GM21381 (cell line): ENCODE data around the gene RFX2.

Experiments
- ATAC-seq: cut with Tn5 transposase; IDR thresholded peaks from one replicate; pipeline ENCODE4 v1.9.1; 2021; ENCODE audit warnings: mild to moderate bottlenecking, moderate library complexity; ENCODE audit not compliant: unreplicated experiment

RFX2 gene

DNA sequence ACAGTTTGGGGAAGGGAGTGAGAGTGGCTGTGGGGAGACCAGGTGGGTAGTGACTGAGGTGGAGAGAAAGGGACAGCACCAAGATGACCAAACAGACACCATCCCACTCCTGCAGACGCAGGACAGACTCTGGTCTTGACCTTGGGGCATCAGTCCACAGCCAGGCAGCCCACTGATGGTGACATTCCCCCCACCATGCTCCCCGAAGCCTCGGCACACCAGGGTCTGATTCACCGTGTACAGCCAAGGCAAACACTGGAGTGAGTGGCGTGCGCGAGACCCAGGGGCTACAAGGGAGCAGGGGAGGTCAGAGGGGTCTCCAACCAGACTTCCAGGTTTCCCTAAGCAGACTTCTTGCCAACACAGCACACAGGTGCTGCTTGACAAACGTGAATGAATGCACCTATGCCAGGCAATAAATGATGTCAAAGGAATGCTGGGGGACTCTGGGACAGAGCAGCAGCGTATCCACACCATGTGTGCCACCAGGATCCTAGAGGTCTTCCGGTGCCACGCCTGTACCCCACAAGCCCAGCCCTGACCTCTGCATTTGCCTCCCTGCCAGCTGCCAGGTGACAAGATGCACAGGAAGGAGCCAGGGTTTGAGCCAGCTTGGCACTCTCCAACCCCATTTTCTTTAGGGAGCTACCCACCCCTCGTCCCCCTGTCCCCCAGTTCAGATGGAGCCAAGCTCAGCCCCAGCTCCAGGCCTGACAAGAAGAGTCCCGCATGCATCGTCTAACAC is 150.9 kb downstream of the RFX2 start:
- no peak for ATAC-seq

GRCh38 chr19:5958851-5959122 is 151.5 kb downstream of the RFX2 start:
- no peak for ATAC-seq

GRCh38 chr19:5958074-5958850 is 152.0 kb downstream of the RFX2 start:
- ATAC-seq: no peak

- no peak for ATAC-seq
Measured at GRCh38 chr19:5957170-5957569, 153.1 kb downstream of the RFX2 start.

DNA sequence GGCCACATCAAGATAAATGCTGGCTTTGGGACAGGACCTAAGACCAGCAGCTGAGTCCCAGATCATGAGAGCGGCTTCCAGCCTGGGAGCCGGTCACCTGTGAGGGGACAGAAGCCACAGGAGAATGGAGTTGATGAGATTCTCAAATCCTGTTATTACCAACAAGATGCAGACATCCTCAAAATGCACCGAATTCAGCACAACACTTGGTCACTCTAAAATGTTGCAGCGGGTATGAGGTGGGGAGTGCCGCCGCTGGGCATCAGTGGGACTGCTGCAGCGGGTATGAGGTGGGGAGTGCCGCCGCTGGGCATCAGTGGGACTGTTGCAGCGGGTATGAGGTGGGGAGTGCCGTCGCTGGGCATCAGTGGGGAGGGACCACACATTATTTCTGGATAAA is 153.6 kb downstream of the RFX2 start:
- no peak for ATAC-seq

DNA sequence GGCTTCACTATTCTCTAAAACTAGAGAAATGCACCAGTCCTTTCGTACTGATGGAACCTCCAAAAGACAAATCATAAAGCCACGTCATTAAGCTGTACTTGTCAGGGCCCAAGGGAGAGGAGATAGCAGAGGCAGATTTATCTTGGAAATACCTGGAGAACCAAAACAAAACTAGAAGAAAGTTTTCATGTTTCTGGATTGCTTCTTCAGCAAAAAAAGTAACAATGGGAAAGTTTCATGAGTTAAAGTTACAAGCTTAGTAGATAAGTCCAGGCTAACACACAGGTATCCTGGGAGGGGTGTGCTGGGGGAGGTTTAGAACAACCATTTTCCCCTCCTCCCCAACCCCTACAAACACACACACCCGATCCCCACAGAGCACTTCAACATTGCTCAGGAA is 154.0 kb downstream of the RFX2 start:
- no peak for ATAC-seq

- no peak for ATAC-seq
Measured at GRCh38 chr19:5955636-5955935, 154.7 kb downstream of the RFX2 start.

GRCh38 chr19:5954293-5954692 is 156.0 kb downstream of the RFX2 start:
- ATAC-seq: no peak

- no peak for ATAC-seq
Measured at GRCh38 chr19:5953680-5954213, 156.6 kb downstream of the RFX2 start.

GRCh38 chr19:5953030-5953589 is 157.2 kb downstream of the RFX2 start:
- no peak for ATAC-seq

GRCh38 chr19:5952193-5953029 is 157.9 kb downstream of the RFX2 start:
- no peak for ATAC-seq

DNA sequence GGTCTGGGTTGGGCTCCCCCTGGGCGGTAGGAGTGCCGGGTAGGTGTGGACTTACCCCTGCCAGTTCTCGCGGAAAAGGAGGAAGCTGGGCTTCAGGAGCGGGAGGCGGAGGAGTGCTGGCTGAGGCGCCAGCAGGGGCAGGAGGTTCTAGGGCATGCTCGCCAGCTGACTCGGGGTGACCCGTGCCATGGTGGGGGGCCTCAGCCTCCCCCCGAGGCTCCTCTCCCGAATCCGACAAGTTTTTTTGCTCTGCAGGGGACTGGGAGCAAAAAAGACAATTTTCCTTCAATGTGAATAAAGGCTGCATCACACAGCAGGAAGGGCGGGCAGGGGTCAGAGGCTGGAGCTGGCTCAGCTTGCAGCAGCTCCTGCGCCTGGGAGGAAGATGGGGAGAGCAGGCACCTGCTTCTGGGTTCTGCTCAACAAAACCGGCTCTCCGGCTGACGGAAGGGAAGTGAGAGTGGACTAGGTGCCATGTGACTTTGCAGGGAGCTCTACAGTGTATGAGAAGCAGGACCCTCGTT is 158.9 kb downstream of the RFX2 start:
- no peak for ATAC-seq

DNA sequence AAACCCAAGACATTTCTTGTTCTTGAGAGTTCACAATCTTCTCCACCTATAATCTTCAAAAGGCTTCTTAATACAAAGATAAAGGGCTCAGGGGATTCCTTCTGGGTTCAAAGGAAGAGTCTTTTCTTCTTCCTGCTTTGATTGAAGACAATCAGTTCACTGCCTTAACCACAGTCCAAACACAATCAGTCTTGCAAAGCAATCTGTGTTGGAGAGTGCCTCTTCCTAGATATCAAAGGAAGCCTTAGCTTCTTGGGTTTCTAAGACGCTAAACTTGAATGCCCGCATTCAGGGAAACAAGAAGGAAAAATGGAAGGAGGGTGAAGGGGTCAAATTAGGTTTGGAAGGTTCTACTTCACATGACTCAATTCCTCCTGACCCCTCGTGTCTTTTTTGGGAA is 159.6 kb downstream of the RFX2 start:
- no peak for ATAC-seq

- ATAC-seq: no peak
Measured at GRCh38 chr19:5949792-5950305, 160.5 kb downstream of the RFX2 start.

DNA sequence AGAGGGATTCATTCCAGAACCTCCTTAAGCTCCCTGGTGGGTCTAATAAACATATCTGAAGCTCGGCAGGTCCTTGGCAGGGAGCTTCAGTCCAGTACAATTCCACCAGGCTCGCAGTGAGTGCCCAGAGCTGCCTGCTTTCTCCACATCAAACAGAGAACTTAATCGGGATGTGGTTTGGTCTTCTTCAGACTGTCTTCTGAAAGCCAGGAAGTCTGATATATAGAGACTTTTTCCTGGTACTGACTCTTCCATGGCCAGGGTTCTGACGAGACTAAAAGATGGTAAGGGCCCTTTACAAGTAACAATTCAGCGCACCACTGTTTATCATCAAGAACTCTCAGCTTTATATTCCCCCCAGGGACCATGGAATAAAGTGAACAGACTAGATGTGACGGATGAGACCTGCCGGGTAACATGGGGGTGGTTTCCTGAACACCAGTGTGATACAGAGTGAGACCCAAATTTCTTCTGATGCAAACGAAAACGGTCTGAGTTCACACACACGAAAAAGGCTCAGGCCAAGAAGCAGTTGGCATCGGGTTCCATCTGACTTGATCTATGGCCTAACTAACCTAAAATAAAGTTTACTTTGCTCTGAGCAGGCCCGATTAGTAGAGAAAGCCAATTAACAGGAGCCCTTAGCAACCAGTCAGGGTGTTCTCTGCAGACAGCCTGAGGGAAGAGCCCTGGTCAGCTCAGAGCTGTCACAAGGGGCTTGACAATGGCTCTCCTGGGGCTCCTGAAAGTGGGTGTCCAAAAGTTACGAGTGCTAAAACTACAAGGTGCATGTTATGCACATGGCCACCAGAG is 161.3 kb downstream of the RFX2 start:
- no peak for ATAC-seq

DNA sequence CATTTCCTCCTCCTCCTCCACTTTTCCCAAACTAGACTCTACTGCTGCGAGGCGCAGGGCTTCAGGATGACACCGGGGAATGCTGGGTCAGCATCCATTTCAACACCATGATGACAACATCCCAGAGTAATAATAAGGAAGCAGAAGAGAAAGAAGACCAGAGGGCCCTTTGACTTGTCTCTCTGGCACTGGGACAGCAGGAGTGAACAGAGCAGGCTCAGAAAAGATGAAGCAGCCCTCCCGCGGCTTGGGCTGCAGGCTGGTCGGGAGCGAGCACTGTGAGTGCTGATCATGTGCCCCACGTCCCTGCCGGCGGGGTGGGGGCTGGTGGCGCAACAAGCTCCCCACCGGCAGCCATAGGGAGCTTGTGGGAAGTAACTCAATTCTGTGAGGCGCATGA is 162.9 kb downstream of the RFX2 start:
- ATAC-seq: no peak

- no peak for ATAC-seq
Measured at GRCh38 chr19:5943623-5944022, 166.7 kb downstream of the RFX2 start.
